ENCODE measurements around the gene SOX11.

SOX11 gene

GRCh38 chr2:5725794-5726463 is 33.7 kb downstream of the SOX11 start:
- DNase-seq: no peak

- no peak for DNase-seq
Observed at GRCh38 chr2:5727235-5727634, 35.1 kb downstream of the SOX11 start.

- DNase-seq: no peak
Observed at GRCh38 chr2:5729416-5729815, 37.2 kb downstream of the SOX11 start.

- no peak for DNase-seq
Observed at GRCh38 chr2:5730386-5730785, 38.2 kb downstream of the SOX11 start.

- no peak for DNase-seq
Observed at GRCh38 chr2:5734859-5735520, 42.8 kb downstream of the SOX11 start.

GRCh38 chr2:5735521-5735861 is 43.3 kb downstream of the SOX11 start:
- DNase-seq: no peak

GRCh38 chr2:5736050-5736449 is 43.9 kb downstream of the SOX11 start:
- no peak for DNase-seq

GRCh38 chr2:5736886-5737285 is 44.7 kb downstream of the SOX11 start:
- DNase-seq: no peak

GRCh38 chr2:5740053-5740452 is 47.9 kb downstream of the SOX11 start:
- no peak for DNase-seq

- DNase-seq: no peak
Observed at GRCh38 chr2:5740817-5741216, 48.6 kb downstream of the SOX11 start.

GRCh38 chr2:5741242-5741641 is 49.1 kb downstream of the SOX11 start:
- DNase-seq: no peak

GRCh38 chr2:5742126-5742525 is 49.9 kb downstream of the SOX11 start:
- no peak for DNase-seq

GRCh38 chr2:5748391-5748790 is 56.2 kb downstream of the SOX11 start:
- no peak for DNase-seq

GRCh38 chr2:5748946-5749345 is 56.8 kb downstream of the SOX11 start:
- no peak for DNase-seq

- no peak for DNase-seq
Observed at GRCh38 chr2:5749347-5749746, 57.2 kb downstream of the SOX11 start.

Data from activated CD4-positive, alpha-beta T cell treated with anti-CD3 and anti-CD28 coated beads, Interleukin-10, Interleukin-2, amounts not matched to agents 100 ng/mL and 50 ng/mL, durations not matched to agents 16 hours and 8 hours (primary cell).